Loucy (cell line): ENCODE results near the gene PARP6.

Source experiments
- CTCF ChIP-seq: fragments of 200-600 bp; sonication (generic); conservative IDR thresholded peaks from 2 replicates; pipeline ENCODE4 v1.5.1; 2014; ENCODE audit warnings: mild to moderate bottlenecking, antibody characterized with exemption, low read length
- EZH2phosphoT487 ChIP-seq: fragments of 200-600 bp; IDR thresholded peaks from 2 replicates; pipeline ENCODE4 v1.6.1; 2018; ENCODE audit warnings: antibody characterized with exemption, mild to moderate bottlenecking, moderate library complexity, borderline replicate concordance

GRCh38 chr15:72315706-72316370, 43.5 kb upstream of the PARP6 start:
- TF ChIP-seq CTCF (no peak), EZH2phosphoT487 (no peak)
